Right lobe of liver (tissue), 6 donors: ENCODE data around the gene CACNA2D3. TPM values are rescaled to one million over a fixed set of nuclear protein-coding genes. Genes with fewer than 3 reads are reported as not detected.

Experiments
- ATAC-seq, 4 donors: fragments of 200-7000 bp; cut with Tn5 transposase; one replicate each; pipeline ENCODE4 v1.9.1; 2020; ENCODE audit warnings: mild to moderate bottlenecking in 4 of 4, moderate library complexity in 4 of 4
- DNase-seq, 3 donors: peaks; one replicate each; pipeline ENCODE4 v3.0.0-alpha.2; 2020
- H3K27ac ChIP-seq, 3 donors: fragments of 200-600 bp; one replicate each; pipeline ENCODE4 v1.8.0; 2022
- H3K27me3 ChIP-seq, 2 donors: fragments of 200-600 bp; one replicate each; pipeline ENCODE4 v1.8.0; 2022
- H3K36me3 ChIP-seq, 4 donors: fragments of 200-600 bp; sonication (generic) in 1 of 4; one replicate each; pipeline versions ENCODE4 v1.5.1 to v1.8.0; 2017 to 2022; ENCODE audit warnings: control low read depth in 1 of 4
- H3K4me1 ChIP-seq, 4 donors: fragments of 200-600 bp; sonication (generic) in 1 of 4; one replicate each; pipeline versions ENCODE4 v1.5.1 to v1.8.0; 2017 to 2022; ENCODE audit warnings: control low read depth in 1 of 4
- H3K4me3 ChIP-seq, 3 donors: fragments of 200-600 bp; one replicate each; pipeline ENCODE4 v1.8.0; 2022
- H3K9me3 ChIP-seq, 4 donors: fragments of 200-600 bp; sonication (generic) in 1 of 4; one replicate each; pipeline versions ENCODE4 v1.5.1 to v1.8.0; 2017 to 2022; ENCODE audit warnings: control low read depth in 1 of 4
- POLR2A ChIP-seq: fragments of 450-650 bp; IDR thresholded peaks from one replicate; pipeline ENCODE4 v1.6.1; 2017; ENCODE audit warnings: antibody characterized with exemption, mild to moderate bottlenecking
- WGBS: methylation state at CpG from one replicate; pipeline ENCODE4 v1.1.6; 2018; ENCODE audit warnings: low coverage, low lambda C conversion rate; ENCODE audit not compliant: insufficient coverage; ENCODE audit errors: missing lambda C conversion rate; 5-methylcytosine and 5-hydroxymethylcytosine counted together
- intact Hi-C, 2 donors: fragments of 100-400 bp; cut with DNase I; formaldehyde crosslinking; loops; one replicate each; pipeline versions ENCODE4 v1.11.2 to v1.14.1; 2022
- total RNA-seq, 6 experiments: library from RNA; depleted of rRNA in 2 of 6; stranded (reverse); fragments of >200 nt in 2 of 6; fragmentation: NEBNext Ultra II Directional in 3 of 6; extraction: Animal tissue kit (Norgen Biotek cat#: 25700) in 3 of 6; gene quantifications; one replicate each; pipeline versions ENCODE4 v1.1.0 to v1.2.4, GENCODE V29; 2016 to 2023
- TF ChIP-seq, protein P1 (sequence below), 4 donors: fragments of 200-600 bp in 3 of 4; fragments of 450-650 bp in 1 of 4; IDR thresholded peaks; one replicate each; pipeline versions ENCODE4 v1.5.1 to v1.8.0; 2016 to 2022; ENCODE audit warnings: antibody characterized with exemption in 4 of 4, mild to moderate bottlenecking in 2 of 4
- donor health status: DM: no; HTN: yes; CAD: no.
- donor health status: DM: no; HTN: no; CAD: no.
- donor health status: DM: no; HTN: no; CAD: no.
- donor health status: DM: no; HTN: yes; CAD: no.
- donor health status: DM: no; HTN: yes; CAD: no.

Gene CACNA2D3
- total RNA-seq, 6 experiments from 2014 or later = 0.28 to 0.87 TPM; not detected in 4

DNA sequence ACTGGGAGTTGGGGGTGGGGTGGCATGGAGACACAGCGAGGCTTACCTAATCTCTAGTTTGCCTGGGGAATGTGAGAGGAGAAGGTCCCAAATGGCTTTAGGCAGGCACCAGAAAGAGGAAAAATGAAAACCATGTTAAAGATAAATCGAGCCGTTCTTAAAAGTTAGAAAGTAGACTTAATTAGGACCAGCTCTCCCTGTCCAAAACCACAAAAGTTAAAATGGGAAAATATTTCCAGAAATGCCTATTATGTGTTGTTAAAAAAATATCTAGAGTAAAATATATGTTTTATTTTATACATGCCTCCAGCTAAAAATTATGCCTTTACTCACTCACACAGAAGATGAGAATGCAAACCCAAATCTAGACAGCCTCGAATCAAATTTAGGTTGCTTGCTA, 755.4 kb downstream of the CACNA2D3 start:
- TF ChIP-seq POLR2A = no peak
- TF ChIP-seq, protein P1, sequence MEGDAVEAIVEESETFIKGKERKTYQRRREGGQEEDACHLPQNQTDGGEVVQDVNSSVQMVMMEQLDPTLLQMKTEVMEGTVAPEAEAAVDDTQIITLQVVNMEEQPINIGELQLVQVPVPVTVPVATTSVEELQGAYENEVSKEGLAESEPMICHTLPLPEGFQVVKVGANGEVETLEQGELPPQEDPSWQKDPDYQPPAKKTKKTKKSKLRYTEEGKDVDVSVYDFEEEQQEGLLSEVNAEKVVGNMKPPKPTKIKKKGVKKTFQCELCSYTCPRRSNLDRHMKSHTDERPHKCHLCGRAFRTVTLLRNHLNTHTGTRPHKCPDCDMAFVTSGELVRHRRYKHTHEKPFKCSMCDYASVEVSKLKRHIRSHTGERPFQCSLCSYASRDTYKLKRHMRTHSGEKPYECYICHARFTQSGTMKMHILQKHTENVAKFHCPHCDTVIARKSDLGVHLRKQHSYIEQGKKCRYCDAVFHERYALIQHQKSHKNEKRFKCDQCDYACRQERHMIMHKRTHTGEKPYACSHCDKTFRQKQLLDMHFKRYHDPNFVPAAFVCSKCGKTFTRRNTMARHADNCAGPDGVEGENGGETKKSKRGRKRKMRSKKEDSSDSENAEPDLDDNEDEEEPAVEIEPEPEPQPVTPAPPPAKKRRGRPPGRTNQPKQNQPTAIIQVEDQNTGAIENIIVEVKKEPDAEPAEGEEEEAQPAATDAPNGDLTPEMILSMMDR (IDR thresholded peaks at IDR 0.05) = no peak
- Histone ChIP-seq H3K27ac (no peak overlapping the region), H3K4me3 (no peak overlapping the region), H3K4me1 (no peaks in the 10 kb centered on the region), H3K27me3 (no peaks in the 10 kb centered on the region), H3K36me3 (no peaks in the 10 kb centered on the region), H3K9me3 (no peaks in the 10 kb centered on the region)
- ATAC-seq = no peak
- intact Hi-C loops = no loop called here
- WGBS = 57% methylated on average over 4 of the region's 4 CpGs
- DNase-seq = no peak

DNA sequence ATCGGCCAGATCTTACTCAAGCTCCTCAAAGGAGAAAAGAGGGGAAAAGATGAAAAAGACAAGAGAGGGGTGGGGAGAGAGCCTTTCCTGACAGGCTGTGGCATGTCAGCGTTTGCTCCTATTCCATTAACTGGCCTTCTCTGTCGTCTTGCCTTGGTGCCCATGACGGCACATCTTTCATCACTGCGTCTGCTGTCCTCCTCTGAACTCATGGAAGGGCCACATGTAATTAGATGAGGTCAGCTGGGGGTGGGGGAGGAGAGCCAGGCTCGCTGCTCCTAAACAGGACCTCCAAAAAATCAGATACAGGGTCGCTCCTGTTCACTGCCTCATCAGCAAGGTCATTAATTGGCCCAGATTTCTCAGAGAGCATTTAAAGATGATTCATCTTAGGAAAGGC, 755.8 kb downstream of the CACNA2D3 start:
- H3K4me3 ChIP-seq = no peak overlapping the region
- intact Hi-C loops = no loop called here
- DNase-seq (no peak), ATAC-seq (no peak)
- no peaks in the 10 kb centered on the region for H3K36me3 ChIP-seq
- TF ChIP-seq POLR2A = no peak
- TF ChIP-seq, protein P1 (IDR thresholded peaks at IDR 0.05) = no peak
- H3K27ac ChIP-seq = no peak overlapping the region
- WGBS = 37% methylated on average over 7 of the region's 7 CpGs
- H3K27me3 ChIP-seq = no peaks in the 10 kb centered on the region
- H3K4me1 ChIP-seq = no peaks in the 10 kb centered on the region
- H3K9me3 ChIP-seq = no peaks in the 10 kb centered on the region

DNA sequence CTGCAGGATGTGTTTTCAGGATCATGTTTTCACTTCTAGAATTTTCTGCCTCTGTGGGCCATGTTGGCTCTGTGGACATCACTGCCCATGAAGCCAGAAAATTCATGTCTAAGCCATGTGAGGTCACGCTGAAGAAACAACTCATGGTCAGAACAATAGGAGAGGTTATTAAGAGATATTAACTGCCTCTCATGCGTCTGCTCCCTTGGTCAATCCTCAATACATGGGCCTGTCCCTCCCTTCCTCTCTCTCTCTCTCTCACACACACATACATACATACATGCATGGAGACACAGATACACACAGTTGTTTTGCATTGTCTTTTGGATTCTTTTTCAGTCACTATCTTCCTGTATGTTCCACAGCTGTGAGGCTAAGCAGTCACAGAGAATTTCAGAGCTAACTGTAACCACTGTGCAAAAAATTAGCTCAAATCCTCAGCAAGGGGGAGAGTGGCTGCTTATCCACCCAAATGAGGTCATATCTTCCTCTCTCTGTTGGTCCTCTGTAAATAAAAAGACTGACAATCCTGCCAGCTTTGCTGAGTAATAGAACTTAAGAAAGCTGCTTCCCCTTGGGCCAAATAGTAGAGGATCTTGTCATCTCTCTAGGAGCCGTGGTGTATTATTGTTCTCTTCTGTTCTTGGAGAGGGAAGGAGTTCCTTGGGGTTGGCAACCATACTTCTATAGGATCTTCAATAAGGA, 759.9 kb downstream of the CACNA2D3 start:
- H3K9me3 ChIP-seq = no peaks in the 10 kb centered on the region
- 12% methylated on average over 2 of the region's 3 CpGs for whole genome bisulfite sequencing
- no peaks in the 10 kb centered on the region for H3K27me3 ChIP-seq
- ATAC-seq (no peak), DNase-seq (no peak)
- no peak overlapping the region for H3K4me3 ChIP-seq
- intact Hi-C loops = no loop called here
- H3K4me1 ChIP-seq = no peaks in the 10 kb centered on the region
- no peak overlapping the region for H3K27ac ChIP-seq
- no peaks in the 10 kb centered on the region for H3K36me3 ChIP-seq
- no peak for TF ChIP-seq POLR2A
- TF ChIP-seq, protein P1 (IDR thresholded peaks at IDR 0.05) = no peak

DNA sequence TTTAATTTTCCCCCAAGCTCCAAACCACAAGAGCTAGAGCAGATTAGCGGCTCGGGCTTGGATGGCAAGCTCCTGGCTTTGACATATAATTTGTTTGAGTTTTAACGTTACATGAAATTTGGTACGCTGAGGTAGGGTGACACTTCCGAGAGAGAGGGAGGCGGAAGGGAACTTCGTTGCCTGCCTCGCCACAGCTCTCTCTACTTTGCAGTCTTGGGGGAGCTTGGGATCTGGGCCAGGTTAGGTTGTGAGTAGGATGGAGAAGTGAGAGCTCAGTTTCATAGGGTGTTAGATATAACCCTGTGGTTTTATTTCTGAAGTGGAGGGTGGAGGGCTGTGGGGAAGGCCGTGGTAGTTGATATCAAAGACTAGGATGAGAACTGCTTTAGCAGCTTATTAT, 765.8 kb downstream of the CACNA2D3 start:
- TF ChIP-seq POLR2A = no peak
- TF ChIP-seq, protein P1 (IDR thresholded peaks at IDR 0.05) = no peak
- Histone ChIP-seq H3K36me3 (no peaks in the 10 kb centered on the region), H3K27ac (no peak overlapping the region), H3K9me3 (no peaks in the 10 kb centered on the region), H3K27me3 (no peaks in the 10 kb centered on the region), H3K4me1 (no peaks in the 10 kb centered on the region), H3K4me3 (no peak overlapping the region)
- ATAC-seq (no peak), DNase-seq (no peak)
- WGBS = 70% methylated on average over 9 of the region's 9 CpGs
- intact Hi-C loops = no loop called here
